ENCODE results near the gene CNRIP1. TPM values are rescaled to one million over a fixed set of nuclear protein-coding genes. Genes with fewer than 3 reads are reported as not detected.

The CNRIP1 gene
- total RNA-seq, 1 experiment from 2014 or later = not detected

DNA sequence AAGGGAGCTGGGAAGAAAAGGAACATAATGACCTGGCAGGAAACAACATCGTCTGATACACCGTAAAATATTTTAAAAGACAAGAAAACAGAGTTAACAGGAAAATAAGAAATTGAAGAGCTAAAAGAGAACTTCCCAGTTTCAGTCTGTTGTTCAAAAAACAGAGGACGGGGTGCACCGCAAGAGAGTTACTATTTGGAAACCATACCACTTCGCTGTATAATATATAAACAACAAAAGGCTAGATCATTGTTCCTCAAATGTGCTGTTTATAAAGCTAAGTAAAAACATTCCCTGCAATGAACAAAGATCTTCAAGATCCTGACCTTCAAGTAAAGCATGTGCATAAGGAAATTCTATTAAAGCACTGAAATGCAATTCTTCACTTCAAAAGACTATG, 69.6 kb downstream of the CNRIP1 start:
- Mint-ChIP-seq H3K36me3 (ENCODE audit: insufficient read depth, unreplicated experiment) (peaks cover 23% of the 10 kb centered on the region), H3K4me1 (ENCODE audit: low read depth, unreplicated experiment) (peaks cover 14% of the 10 kb centered on the region), H3K27me3 (ENCODE audit: insufficient read depth, unreplicated experiment) (no peaks in the 10 kb centered on the region), H3K9me3 (ENCODE audit: unreplicated experiment) (no peaks in the 10 kb centered on the region), H3K27ac (ENCODE audit: unreplicated experiment) (peak overlapping the region; percentile 4), H3K4me3 (ENCODE audit: unreplicated experiment) (peak overlapping the region; percentile 92)
- no peaks in the 10 kb centered on the region for H3K9me3 ChIP-seq
- POLR2A ChIA-PET = interaction anchor here (0.7 kb wide), 1 partner anchor 36 kb away, joined by 3 read pairs; no protein-coding TSS in a partner anchor
- BruUV-seq (replicated peaks) = no TSS peak
- H3K4me1 ChIP-seq = 0 out of 2 replicates have a peak, but pooled peaks cover 17% of the 10 kb centered on the region
- CTCF ChIA-PET = interaction anchor here (0.7 to 1.2 kb wide), 2 partner anchors 25 to 54 kb away, joined by 3 to 4 read pairs; no protein-coding TSS in a partner anchor
- intact Hi-C loops (cut with micrococcal nuclease; ENCODE audit: unreplicated experiment) = loop anchor here (2.0 to 5.0 kb wide), 2 partner anchors 15 to 53 kb away; no protein-coding TSS in a partner anchor
- peak overlapping the region; percentile 99 for H3K4me3 ChIP-seq (ENCODE audit: low read depth, low read length)
- TF ChIP-seq, protein P1, sequence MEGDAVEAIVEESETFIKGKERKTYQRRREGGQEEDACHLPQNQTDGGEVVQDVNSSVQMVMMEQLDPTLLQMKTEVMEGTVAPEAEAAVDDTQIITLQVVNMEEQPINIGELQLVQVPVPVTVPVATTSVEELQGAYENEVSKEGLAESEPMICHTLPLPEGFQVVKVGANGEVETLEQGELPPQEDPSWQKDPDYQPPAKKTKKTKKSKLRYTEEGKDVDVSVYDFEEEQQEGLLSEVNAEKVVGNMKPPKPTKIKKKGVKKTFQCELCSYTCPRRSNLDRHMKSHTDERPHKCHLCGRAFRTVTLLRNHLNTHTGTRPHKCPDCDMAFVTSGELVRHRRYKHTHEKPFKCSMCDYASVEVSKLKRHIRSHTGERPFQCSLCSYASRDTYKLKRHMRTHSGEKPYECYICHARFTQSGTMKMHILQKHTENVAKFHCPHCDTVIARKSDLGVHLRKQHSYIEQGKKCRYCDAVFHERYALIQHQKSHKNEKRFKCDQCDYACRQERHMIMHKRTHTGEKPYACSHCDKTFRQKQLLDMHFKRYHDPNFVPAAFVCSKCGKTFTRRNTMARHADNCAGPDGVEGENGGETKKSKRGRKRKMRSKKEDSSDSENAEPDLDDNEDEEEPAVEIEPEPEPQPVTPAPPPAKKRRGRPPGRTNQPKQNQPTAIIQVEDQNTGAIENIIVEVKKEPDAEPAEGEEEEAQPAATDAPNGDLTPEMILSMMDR (IDR thresholded peaks at IDR 0.05; ENCODE audit: insufficient read depth in 1 of 2, low read depth in 1 of 2, low read length in 1 of 2, severe bottlenecking in 1 of 2, unreplicated experiment in 1 of 2) = no peak
- no peaks in the 10 kb centered on the region for H3K36me3 ChIP-seq (ENCODE audit: control insufficient read depth, insufficient read depth, low read length)
- DNase-seq = no peak
- no peaks in the 10 kb centered on the region for H3K27me3 ChIP-seq (replicated peaks; ENCODE audit: control insufficient read depth, insufficient read depth, low read length)

DNA sequence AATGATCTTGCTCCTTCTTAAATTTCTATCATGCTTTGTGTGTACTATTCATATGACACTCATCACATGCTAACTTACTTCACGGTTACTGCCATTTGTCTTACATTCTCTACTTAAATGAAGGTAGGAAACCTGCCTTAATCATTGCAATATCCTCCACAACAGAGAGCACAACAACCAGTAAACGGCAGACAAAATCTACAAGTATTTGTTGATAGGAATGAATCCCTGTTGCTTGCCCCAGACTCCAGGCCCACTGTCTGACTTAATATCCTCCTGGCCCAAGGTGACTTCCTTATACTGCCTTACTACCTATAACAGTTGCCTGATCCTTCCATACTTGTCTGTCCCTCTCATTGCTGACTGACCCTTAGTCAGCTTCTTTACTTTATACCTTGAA, 70.9 kb downstream of the CNRIP1 start:
- no TSS peak for BruUV-seq (replicated peaks)
- no peak for DNase-seq
- Mint-ChIP-seq H3K36me3 (ENCODE audit: insufficient read depth, unreplicated experiment) (peaks cover 23% of the 10 kb centered on the region), H3K27ac (ENCODE audit: unreplicated experiment) (no peak overlapping the region), H3K4me1 (ENCODE audit: low read depth, unreplicated experiment) (peaks cover 7% of the 10 kb centered on the region), H3K4me3 (ENCODE audit: unreplicated experiment) (no peak overlapping the region), H3K9me3 (ENCODE audit: unreplicated experiment) (no peaks in the 10 kb centered on the region), H3K27me3 (ENCODE audit: insufficient read depth, unreplicated experiment) (no peaks in the 10 kb centered on the region)
- TF ChIP-seq, protein P1 (IDR thresholded peaks at IDR 0.05; ENCODE audit: insufficient read depth in 1 of 2, low read depth in 1 of 2, low read length in 1 of 2, severe bottlenecking in 1 of 2, unreplicated experiment in 1 of 2) = no peak
- no peaks in the 10 kb centered on the region for H3K27me3 ChIP-seq (replicated peaks; ENCODE audit: control insufficient read depth, insufficient read depth, low read length)
- intact Hi-C loops (cut with micrococcal nuclease; ENCODE audit: unreplicated experiment) = no loop called here
- H3K4me3 ChIP-seq (ENCODE audit: low read depth, low read length) = no peak overlapping the region
- POLR2A ChIA-PET = no interaction called here
- H3K9me3 ChIP-seq = no peaks in the 10 kb centered on the region
- CTCF ChIA-PET = interaction anchor here (0.6 kb wide), 1 partner anchor 57 kb away, joined by 3 read pairs; no protein-coding TSS in a partner anchor
- 0 out of 2 replicates have a peak, but pooled peaks cover 17% of the 10 kb centered on the region for H3K4me1 ChIP-seq
- H3K36me3 ChIP-seq (ENCODE audit: control insufficient read depth, insufficient read depth, low read length) = no peaks in the 10 kb centered on the region

DNA sequence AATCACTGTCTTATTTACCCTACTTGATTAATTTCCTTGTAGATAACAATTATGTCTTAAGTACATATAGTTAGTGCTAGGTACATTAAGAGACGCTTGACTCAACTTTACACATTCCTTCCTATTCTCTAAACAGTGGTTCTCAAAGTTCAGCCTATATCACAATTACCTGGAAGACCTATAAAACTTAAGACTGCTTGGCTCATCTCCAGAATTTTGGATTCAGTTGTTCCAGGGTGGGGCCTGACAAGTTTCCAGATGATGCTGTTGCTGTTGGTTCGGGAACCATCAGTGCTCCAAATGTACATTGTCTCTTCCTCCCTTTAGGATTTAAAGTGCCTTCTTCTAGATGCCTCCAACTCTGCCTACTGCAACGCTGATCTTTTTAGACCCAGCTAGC, 71.4 kb downstream of the CNRIP1 start:
- intact Hi-C loops (cut with micrococcal nuclease; ENCODE audit: unreplicated experiment) = no loop called here
- CTCF ChIA-PET = interaction anchor here (0.6 kb wide), 1 partner anchor 57 kb away, joined by 3 read pairs; no protein-coding TSS in a partner anchor
- Histone ChIP-seq H3K4me3 (ENCODE audit: low read depth, low read length) (no peak overlapping the region), H3K27me3 (replicated peaks; ENCODE audit: control insufficient read depth, insufficient read depth, low read length) (no peaks in the 10 kb centered on the region), H3K4me1 (0 out of 2 replicates have a peak, but pooled peaks cover 17% of the 10 kb centered on the region), H3K9me3 (no peaks in the 10 kb centered on the region), H3K36me3 (ENCODE audit: control insufficient read depth, insufficient read depth, low read length) (no peaks in the 10 kb centered on the region)
- Mint-ChIP-seq H3K27ac (ENCODE audit: unreplicated experiment) (no peak overlapping the region), H3K27me3 (ENCODE audit: insufficient read depth, unreplicated experiment) (no peaks in the 10 kb centered on the region), H3K9me3 (ENCODE audit: unreplicated experiment) (no peaks in the 10 kb centered on the region), H3K4me1 (ENCODE audit: low read depth, unreplicated experiment) (peaks cover 7% of the 10 kb centered on the region), H3K4me3 (ENCODE audit: unreplicated experiment) (no peak overlapping the region), H3K36me3 (ENCODE audit: insufficient read depth, unreplicated experiment) (peaks cover 23% of the 10 kb centered on the region)
- POLR2A ChIA-PET = no interaction called here
- DNase-seq = no peak
- BruUV-seq (replicated peaks) = no TSS peak
- TF ChIP-seq, protein P1 (IDR thresholded peaks at IDR 0.05; ENCODE audit: insufficient read depth in 1 of 2, low read depth in 1 of 2, low read length in 1 of 2, severe bottlenecking in 1 of 2, unreplicated experiment in 1 of 2) = no peak

Measured in Caco-2 (cell line).